HG02763 (cell line): ENCODE measurements around the gene EIF5.

Source experiments
- ATAC-seq: cut with Tn5 transposase; IDR thresholded peaks from one replicate; pipeline ENCODE4 v1.9.1; 2021; ENCODE audit warnings: mild to moderate bottlenecking, moderate library complexity; ENCODE audit not compliant: unreplicated experiment

Gene EIF5

GRCh38 chr14:103333754-103334643 lies at the start of gene EIF5:
Gene EIF5 (plus strand): TSS chr14:103334237. CDS start chr14:103335861, 1,624 bp downstream.
- ATAC-seq = peak; percentile 88

- no peak for ATAC-seq
Measured at GRCh38 chr14:103284574-103285467, 49.2 kb upstream of the EIF5 start.

GRCh38 chr14:103286460-103286859 lies 47.6 kb upstream of the EIF5 start:
- no peak for ATAC-seq

GRCh38 chr14:103286968-103287850 lies 46.8 kb upstream of the EIF5 start:
- no peak for ATAC-seq

DNA sequence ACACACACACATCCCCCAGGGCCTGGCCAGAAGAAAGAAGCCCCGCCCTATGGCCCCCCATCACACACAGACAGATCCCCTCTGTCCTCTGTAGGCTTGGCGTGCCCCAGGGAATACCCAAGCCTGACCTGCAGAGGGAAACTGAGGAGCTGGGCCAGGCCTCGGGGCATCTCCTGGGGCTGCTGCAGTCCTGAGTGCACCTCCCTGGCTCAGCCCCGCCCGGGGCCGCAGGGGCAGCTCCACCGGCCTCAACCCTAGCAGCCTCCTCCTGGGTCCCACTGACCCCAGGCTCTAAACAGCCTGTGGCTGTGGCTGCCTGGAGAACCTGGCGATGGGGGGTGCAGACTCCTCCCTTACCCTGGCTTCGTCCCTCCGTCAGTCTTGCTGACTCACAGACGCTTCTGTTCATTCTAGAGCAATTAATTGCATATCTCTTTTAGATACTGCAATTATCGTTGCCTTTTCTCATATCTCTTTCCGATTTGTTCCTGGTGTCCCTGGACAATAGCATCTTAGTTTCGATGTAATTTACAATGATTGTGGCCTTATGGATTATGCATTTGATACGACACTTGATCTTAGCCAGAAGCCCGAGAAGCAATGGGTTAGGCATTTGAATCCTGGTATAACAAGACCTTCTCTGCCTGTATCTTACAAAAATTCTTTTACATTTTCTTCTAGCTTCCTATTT lies 45.8 kb upstream of the EIF5 start:
- ATAC-seq = no peak

DNA sequence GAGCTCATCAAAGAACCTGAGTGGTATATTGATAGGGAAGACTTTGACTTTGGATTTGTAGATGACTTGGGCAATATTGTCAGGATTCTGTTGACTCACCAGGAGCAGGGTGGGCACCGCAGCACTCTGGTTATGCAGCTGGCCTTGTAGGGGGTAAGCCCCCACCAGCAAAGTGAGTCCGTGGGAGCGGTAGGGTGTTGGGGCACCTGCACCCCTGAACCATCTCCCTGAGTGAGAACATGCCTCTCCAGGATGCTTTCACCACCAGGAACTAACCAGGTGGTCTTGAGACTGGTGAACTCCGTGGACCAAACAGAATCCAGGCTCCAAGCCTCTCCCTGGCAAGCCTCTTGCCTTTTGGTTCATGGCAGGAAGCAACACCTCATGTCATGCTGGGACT lies 44.0 kb upstream of the EIF5 start:
- no peak for ATAC-seq

GRCh38 chr14:103290494-103290893 lies 43.5 kb upstream of the EIF5 start:
- no peak for ATAC-seq

DNA sequence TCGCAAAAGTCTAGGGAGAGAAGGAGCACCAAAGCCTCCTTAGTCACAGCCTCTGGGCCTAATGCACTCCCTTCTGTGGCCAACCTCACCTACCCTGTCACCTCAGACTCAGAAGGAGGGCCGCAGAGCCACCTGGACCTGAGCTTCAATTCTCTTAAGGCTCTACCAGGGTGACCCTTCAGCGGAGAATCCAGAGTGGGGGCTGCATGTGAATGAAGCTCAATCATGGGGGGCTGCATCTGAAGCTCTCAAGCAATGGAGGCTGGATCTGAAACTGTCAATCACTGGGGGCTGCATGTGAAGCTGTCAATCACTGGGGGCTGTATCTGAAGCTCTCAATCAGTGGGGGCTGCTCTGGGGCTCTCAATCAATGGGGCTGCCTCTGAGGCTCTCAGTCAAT lies 43.1 kb upstream of the EIF5 start:
- no peak for ATAC-seq

DNA sequence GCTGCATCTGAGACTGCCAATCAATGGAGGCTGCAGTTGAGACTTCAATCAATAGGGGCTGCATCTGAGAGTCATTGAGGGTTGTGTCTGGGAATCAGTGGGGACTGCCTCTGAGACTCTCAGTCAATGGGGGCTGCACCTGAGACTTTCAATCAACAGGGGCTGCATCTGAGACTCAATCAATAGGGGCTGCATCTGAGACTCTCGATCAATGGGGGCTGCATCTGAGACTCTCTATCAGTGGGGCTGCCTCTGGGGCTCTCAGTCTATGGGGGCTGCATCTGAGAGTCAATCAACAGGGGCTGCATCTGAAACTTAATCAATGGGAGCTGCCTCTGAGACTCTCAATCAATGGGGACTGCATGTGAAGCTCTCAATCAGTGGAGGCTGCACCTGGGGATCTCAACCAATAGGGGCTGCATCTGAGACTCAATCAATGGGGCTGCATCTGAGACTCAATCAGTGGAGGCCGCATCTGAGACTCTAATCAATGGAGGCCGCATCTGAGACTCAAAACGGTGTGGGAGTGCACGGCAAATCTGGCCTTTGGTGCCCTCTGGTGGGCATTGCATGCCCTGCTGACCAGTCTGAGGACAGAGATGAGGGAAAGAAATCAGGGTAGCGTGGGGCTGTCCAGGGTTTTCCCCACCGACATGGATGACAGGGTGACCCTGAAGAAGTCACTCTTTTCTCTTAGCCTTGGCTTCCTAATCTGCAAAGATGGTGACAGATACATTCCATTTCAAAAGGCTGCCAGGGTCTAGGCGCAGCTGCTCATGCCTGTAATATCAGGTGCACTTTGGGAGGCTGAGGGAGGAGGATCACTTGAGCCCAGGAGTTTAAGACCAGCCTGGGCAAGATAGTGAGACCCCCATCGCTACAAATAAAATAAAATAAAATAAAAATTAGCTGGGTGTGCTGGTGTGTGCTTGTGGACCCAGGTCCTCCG lies 41.3 kb upstream of the EIF5 start:
- no peak for ATAC-seq

GRCh38 chr14:103293465-103293864 lies 40.6 kb upstream of the EIF5 start:
- no peak for ATAC-seq

- ATAC-seq = no peak
Measured at GRCh38 chr14:103294091-103294490, 39.9 kb upstream of the EIF5 start.

- ATAC-seq = no peak
Measured at GRCh38 chr14:103296007-103296406, 38.0 kb upstream of the EIF5 start.

DNA sequence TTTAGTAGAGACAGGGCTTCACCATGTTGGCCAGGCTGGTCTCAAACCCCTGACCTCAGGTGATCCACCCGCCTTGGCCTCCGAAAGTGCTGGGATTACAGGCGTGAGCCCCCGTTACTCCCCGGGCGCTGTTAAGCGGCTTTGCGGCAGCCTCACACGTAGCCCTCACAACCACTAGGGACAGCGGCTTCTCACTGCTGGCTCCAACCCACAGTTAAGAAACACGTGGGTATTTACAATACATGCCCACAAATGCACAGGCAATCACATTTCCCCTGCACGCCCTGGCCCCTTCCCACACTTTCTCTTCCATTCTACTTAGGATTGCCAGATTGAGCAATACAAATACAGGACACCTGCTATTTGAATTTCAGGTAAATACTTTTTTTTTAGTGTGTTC lies 37.0 kb upstream of the EIF5 start:
- no peak for ATAC-seq

GRCh38 chr14:103298620-103299019 lies 35.4 kb upstream of the EIF5 start:
- ATAC-seq = no peak

- ATAC-seq = no peak
Measured at GRCh38 chr14:103301512-103302354, 32.3 kb upstream of the EIF5 start.

- ATAC-seq = no peak
Measured at GRCh38 chr14:103302966-103303365, 31.1 kb upstream of the EIF5 start.

GRCh38 chr14:103304706-103305105 lies 29.3 kb upstream of the EIF5 start:
- no peak for ATAC-seq
